Measurements from ENCODE around the gene ZNF385D.

Gene ZNF385D

GRCh38 chr3:21544076-21544462 is 206.9 kb downstream of the ZNF385D start:
- no peak for DNase-seq (ENCODE audit: low read depth, low spot score)
- TF ChIP-seq, protein P1, sequence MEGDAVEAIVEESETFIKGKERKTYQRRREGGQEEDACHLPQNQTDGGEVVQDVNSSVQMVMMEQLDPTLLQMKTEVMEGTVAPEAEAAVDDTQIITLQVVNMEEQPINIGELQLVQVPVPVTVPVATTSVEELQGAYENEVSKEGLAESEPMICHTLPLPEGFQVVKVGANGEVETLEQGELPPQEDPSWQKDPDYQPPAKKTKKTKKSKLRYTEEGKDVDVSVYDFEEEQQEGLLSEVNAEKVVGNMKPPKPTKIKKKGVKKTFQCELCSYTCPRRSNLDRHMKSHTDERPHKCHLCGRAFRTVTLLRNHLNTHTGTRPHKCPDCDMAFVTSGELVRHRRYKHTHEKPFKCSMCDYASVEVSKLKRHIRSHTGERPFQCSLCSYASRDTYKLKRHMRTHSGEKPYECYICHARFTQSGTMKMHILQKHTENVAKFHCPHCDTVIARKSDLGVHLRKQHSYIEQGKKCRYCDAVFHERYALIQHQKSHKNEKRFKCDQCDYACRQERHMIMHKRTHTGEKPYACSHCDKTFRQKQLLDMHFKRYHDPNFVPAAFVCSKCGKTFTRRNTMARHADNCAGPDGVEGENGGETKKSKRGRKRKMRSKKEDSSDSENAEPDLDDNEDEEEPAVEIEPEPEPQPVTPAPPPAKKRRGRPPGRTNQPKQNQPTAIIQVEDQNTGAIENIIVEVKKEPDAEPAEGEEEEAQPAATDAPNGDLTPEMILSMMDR (IDR thresholded peaks at IDR 0.05; ENCODE audit: low read depth, low read length) = no peak
- H3K4me3 ChIP-seq (ENCODE audit: low read depth, low read length) = no peak overlapping the region
- in situ Hi-C loops (cut with HindIII; ENCODE audit: low sequenced_read_pairs) = no loop called here

- TF ChIP-seq, protein P1 (IDR thresholded peaks at IDR 0.05; ENCODE audit: low read depth, low read length) = no peak
- in situ Hi-C loops (cut with HindIII; ENCODE audit: low sequenced_read_pairs) = no loop called here
- no peak for DNase-seq (ENCODE audit: low read depth, low spot score)
- H3K4me3 ChIP-seq (ENCODE audit: low read depth, low read length) = no peak overlapping the region
These were observed 207.5 kb downstream of the ZNF385D start for GRCh38 chr3:21543380-21544075.

DNA sequence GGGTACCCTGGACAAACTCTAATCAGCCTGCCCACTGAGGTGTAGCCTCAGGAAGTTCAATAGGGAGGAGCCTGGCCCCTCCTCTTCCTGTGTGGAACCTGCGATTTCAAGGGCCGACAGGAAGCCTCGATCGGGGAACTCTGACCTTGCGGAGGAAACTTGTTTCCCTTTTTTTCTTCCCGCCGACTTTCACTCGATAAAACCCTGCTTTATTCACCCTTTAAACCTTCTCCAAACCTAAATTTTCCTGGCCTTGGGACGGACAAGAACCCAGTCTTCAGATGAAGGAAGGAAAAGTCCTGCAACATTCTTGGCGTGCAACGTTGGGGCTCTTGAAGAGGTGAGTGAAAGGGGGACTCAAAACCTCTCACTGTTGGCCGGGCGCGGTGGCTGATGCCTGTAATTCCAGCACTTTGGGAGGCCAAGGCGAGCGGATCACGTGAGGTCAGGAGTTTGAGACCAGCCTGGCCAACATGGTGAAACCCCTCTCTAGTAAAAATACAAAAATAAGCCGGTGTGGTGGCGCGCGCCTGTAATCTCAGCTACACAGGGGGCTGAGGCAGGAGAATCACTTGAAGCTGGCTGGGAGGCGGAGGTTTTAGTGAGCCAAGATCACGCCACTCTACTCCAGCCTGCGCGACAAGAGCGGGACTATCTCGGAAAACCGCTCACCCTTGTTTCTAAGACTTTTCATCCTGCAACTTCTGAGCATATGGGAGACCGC is 208.2 kb downstream of the ZNF385D start:
- in situ Hi-C loops (cut with HindIII; ENCODE audit: low sequenced_read_pairs) = no loop called here
- no peak for DNase-seq (ENCODE audit: low read depth, low spot score)
- TF ChIP-seq, protein P1 (IDR thresholded peaks at IDR 0.05; ENCODE audit: low read depth, low read length) = no peak
- no peak overlapping the region for H3K4me3 ChIP-seq (ENCODE audit: low read depth, low read length)

DNA sequence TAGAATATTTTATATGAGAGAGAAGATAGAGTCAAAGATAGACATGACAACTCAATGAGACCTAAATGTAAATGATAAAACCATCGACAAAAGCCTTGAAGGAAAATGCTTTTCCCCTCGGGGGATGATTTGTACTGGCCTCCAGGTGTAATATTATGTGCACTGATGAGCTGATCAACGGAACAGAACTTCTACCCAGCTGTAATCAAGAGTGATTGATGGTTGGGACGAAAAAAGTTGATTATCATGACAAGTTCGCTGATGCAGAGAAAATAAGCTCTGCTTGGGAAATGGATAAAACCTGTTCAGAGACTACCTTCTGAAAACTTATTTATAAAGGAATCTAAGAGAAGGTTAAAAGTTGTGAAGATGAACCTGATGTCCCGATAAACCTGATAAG is 210.7 kb downstream of the ZNF385D start:
- no peak for DNase-seq (ENCODE audit: low read depth, low spot score)
- H3K4me3 ChIP-seq (ENCODE audit: low read depth, low read length) = no peak overlapping the region
- TF ChIP-seq, protein P1 (IDR thresholded peaks at IDR 0.05; ENCODE audit: low read depth, low read length) = no peak
- in situ Hi-C loops (cut with HindIII; ENCODE audit: low sequenced_read_pairs) = no loop called here

DNA sequence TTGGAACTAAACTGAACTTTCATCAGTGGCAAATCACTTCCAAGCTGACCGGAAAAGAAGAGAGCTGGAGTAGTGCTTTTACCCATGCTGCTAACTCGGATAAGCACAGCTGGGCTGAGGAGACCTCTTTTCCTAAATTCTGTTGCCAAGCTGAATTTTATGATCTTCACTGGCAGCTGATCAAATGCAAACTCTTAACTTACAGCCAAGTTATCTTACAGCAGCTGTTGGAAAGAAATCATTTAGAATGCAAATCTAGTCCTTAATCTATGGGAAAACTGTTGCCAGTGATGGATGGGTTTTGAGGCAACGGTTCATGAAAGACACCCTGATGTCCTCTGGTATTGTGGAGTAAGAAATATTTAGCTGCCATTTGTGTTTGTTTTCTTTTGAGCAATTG is 216.5 kb downstream of the ZNF385D start:
- no peak overlapping the region for H3K4me3 ChIP-seq (ENCODE audit: low read depth, low read length)
- no peak for DNase-seq (ENCODE audit: low read depth, low spot score)
- in situ Hi-C loops (cut with HindIII; ENCODE audit: low sequenced_read_pairs) = no loop called here
- TF ChIP-seq, protein P1 (IDR thresholded peaks at IDR 0.05; ENCODE audit: low read depth, low read length) = no peak

DNA sequence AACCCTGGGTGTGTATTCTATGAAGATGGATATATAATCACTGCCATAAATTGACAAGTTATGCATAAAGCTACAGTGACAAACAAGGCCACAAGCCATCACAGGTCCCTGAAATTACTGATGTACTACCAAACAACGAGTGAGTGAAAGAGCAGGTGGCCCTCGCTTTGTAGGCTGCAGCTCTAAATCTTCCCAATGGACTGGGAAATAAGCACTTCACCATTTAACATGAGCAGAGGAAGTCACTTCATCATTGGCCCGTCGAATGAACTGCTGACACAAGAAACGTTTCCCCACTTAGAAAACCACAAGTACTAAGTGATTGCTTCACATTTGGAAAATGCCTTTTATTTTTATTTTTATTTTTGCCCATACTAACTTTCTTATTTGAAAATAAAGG is 218.0 kb downstream of the ZNF385D start:
- no peak for DNase-seq (ENCODE audit: low read depth, low spot score)
- TF ChIP-seq, protein P1 (IDR thresholded peaks at IDR 0.05; ENCODE audit: low read depth, low read length) = no peak
- no peak overlapping the region for H3K4me3 ChIP-seq (ENCODE audit: low read depth, low read length)
- in situ Hi-C loops (cut with HindIII; ENCODE audit: low sequenced_read_pairs) = no loop called here
